ENCODE results near the gene ASB10.

DNA sequence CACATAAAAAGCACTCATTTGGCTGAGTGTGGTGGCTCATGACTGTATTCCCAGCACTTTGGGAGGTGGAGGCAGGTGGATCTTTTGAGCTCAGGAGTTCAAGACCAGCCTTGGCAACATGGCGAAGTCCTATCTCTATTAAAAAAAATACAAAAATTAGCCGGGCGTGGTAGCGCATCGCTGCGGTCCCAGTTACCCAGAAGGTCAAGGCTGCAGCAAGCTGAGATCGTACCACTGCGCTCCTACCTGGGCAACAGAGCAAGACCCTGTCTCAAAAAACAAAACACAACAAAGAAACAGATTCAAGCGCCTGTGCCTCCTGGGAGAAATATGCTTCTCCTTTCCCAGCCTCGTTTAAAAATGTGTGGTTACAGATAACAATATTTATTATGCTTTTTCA is 42.2 kb upstream of the ASB10 start:
- TF ChIP-seq, protein P1, sequence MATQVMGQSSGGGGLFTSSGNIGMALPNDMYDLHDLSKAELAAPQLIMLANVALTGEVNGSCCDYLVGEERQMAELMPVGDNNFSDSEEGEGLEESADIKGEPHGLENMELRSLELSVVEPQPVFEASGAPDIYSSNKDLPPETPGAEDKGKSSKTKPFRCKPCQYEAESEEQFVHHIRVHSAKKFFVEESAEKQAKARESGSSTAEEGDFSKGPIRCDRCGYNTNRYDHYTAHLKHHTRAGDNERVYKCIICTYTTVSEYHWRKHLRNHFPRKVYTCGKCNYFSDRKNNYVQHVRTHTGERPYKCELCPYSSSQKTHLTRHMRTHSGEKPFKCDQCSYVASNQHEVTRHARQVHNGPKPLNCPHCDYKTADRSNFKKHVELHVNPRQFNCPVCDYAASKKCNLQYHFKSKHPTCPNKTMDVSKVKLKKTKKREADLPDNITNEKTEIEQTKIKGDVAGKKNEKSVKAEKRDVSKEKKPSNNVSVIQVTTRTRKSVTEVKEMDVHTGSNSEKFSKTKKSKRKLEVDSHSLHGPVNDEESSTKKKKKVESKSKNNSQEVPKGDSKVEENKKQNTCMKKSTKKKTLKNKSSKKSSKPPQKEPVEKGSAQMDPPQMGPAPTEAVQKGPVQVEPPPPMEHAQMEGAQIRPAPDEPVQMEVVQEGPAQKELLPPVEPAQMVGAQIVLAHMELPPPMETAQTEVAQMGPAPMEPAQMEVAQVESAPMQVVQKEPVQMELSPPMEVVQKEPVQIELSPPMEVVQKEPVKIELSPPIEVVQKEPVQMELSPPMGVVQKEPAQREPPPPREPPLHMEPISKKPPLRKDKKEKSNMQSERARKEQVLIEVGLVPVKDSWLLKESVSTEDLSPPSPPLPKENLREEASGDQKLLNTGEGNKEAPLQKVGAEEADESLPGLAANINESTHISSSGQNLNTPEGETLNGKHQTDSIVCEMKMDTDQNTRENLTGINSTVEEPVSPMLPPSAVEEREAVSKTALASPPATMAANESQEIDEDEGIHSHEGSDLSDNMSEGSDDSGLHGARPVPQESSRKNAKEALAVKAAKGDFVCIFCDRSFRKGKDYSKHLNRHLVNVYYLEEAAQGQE (IDR thresholded peaks at IDR 0.05; ENCODE audit: unreplicated experiment): no peak
- no peak for TF ChIP-seq EZH2 (IDR thresholded peaks at IDR 0.05; ENCODE audit: low read depth, unreplicated experiment)
- TF ChIP-seq, protein P2, sequence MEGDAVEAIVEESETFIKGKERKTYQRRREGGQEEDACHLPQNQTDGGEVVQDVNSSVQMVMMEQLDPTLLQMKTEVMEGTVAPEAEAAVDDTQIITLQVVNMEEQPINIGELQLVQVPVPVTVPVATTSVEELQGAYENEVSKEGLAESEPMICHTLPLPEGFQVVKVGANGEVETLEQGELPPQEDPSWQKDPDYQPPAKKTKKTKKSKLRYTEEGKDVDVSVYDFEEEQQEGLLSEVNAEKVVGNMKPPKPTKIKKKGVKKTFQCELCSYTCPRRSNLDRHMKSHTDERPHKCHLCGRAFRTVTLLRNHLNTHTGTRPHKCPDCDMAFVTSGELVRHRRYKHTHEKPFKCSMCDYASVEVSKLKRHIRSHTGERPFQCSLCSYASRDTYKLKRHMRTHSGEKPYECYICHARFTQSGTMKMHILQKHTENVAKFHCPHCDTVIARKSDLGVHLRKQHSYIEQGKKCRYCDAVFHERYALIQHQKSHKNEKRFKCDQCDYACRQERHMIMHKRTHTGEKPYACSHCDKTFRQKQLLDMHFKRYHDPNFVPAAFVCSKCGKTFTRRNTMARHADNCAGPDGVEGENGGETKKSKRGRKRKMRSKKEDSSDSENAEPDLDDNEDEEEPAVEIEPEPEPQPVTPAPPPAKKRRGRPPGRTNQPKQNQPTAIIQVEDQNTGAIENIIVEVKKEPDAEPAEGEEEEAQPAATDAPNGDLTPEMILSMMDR (conservative IDR thresholded peaks at IDR 0.05; ENCODE audit: low read depth in 2 of 2): no peak
- TF ChIP-seq POLR2AphosphoS5 (IDR thresholded peaks at IDR 0.05; ENCODE audit: low read depth): no peak
- no peak for TF ChIP-seq CREB1 (CRISPR knock-in tag; IDR thresholded peaks at IDR 0.05; ENCODE audit: low read depth)
